ENCODE data around the gene PPP2R5C.
"Not testable (repeated sequence)": the region's sequence is repeated elsewhere in the genome, so short reads cannot be mapped to it uniquely, and the experiment has no call there.

Gene PPP2R5C

GRCh38 chr14:101761032-101761880, at the start of gene PPP2R5C:
TSS of gene PPP2R5C (plus strand) at chr14:101761709. CDS start at chr14:101761894, 185 bp downstream.
- DNase-seq, result peak; percentile 89

- not testable (repeated sequence) for DNase-seq
Measured at GRCh38 chr14:101711857-101712233, 49.7 kb upstream of the PPP2R5C start.

GRCh38 chr14:101712341-101712740, 49.2 kb upstream of the PPP2R5C start:
- DNase-seq, result not testable (repeated sequence)

GRCh38 chr14:101713091-101713490, 48.4 kb upstream of the PPP2R5C start:
- DNase-seq, result peak; percentile 70 to 76

GRCh38 chr14:101713621-101714349, 47.7 kb upstream of the PPP2R5C start:
- peak; percentile 79 to 84 for DNase-seq

GRCh38 chr14:101714394-101714793, 47.1 kb upstream of the PPP2R5C start:
- no peak for DNase-seq

GRCh38 chr14:101715210-101716076, 46.1 kb upstream of the PPP2R5C start:
- DNase-seq, result no peak

GRCh38 chr14:101716077-101716950, 45.2 kb upstream of the PPP2R5C start:
- DNase-seq, result no peak

- DNase-seq, result no peak
Measured at GRCh38 chr14:101716956-101717662, 44.4 kb upstream of the PPP2R5C start.

GRCh38 chr14:101717663-101718490, 43.6 kb upstream of the PPP2R5C start:
- DNase-seq, result no peak

GRCh38 chr14:101719045-101719645, 42.4 kb upstream of the PPP2R5C start:
- DNase-seq, result no peak

GRCh38 chr14:101719708-101720107, 41.8 kb upstream of the PPP2R5C start:
- no peak for DNase-seq

GRCh38 chr14:101721111-101721510, 40.4 kb upstream of the PPP2R5C start:
- no peak for DNase-seq

GRCh38 chr14:101721951-101722661, 39.4 kb upstream of the PPP2R5C start:
- DNase-seq, result peak; percentile 87 to 89

GRCh38 chr14:101723061-101723595, 38.4 kb upstream of the PPP2R5C start:
- no peak for DNase-seq

- DNase-seq, result not testable (repeated sequence)
Measured at GRCh38 chr14:101725652-101726051, 35.9 kb upstream of the PPP2R5C start.

- no peak for DNase-seq
Measured at GRCh38 chr14:101726295-101726953, 35.1 kb upstream of the PPP2R5C start.

- no peak for DNase-seq
Measured at GRCh38 chr14:101726954-101727302, 34.6 kb upstream of the PPP2R5C start.

Data from CD4-positive, alpha-beta T cell treated with Interleukin-4 for 1 hour (primary cell).